22Rv1 (cell line): ENCODE results near the gene HAT1.

Experiments
- ZFX ChIP-seq: fragments of 450-650 bp; IDR thresholded peaks from 2 replicates; pipeline ENCODE4 v1.6.1; 2017; ENCODE audit warnings: antibody characterized with exemption, borderline replicate concordance
- TF ChIP-seq, protein P1 (sequence below): fragments of 450-650 bp; IDR thresholded peaks from 2 replicates; pipeline ENCODE4 v1.5.1; 2017; ENCODE audit warnings: mild to moderate bottlenecking

DNA sequence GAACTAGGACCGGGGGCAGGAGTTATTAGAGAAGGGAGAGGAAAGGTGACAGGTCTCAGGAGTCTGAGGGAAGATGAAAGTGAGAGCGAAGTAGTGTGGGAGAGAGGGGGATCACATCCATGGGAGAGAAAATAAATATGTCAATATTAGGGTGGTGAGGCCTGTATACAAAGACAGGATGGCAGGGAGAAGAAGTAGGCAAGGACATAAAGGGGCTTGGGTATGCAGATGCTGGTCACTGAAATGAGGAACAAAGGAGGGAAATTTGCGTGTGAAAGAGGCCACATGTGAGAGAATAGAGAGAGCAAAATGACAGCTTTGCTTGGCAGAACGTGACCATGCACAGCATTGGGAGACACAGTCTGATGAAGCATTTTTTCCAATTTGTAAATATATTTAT lies 91.1 kb downstream of the HAT1 start:
- TF ChIP-seq, protein P1, sequence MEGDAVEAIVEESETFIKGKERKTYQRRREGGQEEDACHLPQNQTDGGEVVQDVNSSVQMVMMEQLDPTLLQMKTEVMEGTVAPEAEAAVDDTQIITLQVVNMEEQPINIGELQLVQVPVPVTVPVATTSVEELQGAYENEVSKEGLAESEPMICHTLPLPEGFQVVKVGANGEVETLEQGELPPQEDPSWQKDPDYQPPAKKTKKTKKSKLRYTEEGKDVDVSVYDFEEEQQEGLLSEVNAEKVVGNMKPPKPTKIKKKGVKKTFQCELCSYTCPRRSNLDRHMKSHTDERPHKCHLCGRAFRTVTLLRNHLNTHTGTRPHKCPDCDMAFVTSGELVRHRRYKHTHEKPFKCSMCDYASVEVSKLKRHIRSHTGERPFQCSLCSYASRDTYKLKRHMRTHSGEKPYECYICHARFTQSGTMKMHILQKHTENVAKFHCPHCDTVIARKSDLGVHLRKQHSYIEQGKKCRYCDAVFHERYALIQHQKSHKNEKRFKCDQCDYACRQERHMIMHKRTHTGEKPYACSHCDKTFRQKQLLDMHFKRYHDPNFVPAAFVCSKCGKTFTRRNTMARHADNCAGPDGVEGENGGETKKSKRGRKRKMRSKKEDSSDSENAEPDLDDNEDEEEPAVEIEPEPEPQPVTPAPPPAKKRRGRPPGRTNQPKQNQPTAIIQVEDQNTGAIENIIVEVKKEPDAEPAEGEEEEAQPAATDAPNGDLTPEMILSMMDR, result no peak
- no peak for TF ChIP-seq ZFX
